Uterus (tissue), 4 donors: Measurements from ENCODE around the gene LETM1. TPM values are rescaled to one million over a fixed set of nuclear protein-coding genes. Genes with fewer than 3 reads are reported as not detected.

Source experiments
- DNase-seq, 2 donors: peaks; one replicate each; pipeline ENCODE4 v3.0.0-alpha.2; 2019 to 2020
- H3K27ac ChIP-seq, 2 donors: fragments of 200-600 bp; sonication (generic); 1 replicate in 1 of 2; 2 replicates in 1 of 2; pipeline ENCODE4 v1.5.1; 2016 to 2018
- H3K27me3 ChIP-seq, 2 donors: fragments of 200-600 bp; sonication (generic); one replicate each; pipeline ENCODE4 v1.5.1; 2018 to 2019; ENCODE audit warnings: control low read depth in 1 of 2
- H3K36me3 ChIP-seq, 2 donors: fragments of 200-600 bp; sonication (generic); one replicate each; pipeline ENCODE4 v1.5.1; 2019; ENCODE audit warnings: control low read depth in 1 of 2
- H3K4me1 ChIP-seq, 2 donors: fragments of 200-600 bp; sonication (generic); one replicate each; pipeline ENCODE4 v1.5.1; 2018 to 2019; ENCODE audit warnings: control low read depth in 1 of 2
- H3K4me3 ChIP-seq, 2 donors: fragments of 200-600 bp; sonication (generic); 1 replicate in 1 of 2; 2 replicates in 1 of 2; pipeline ENCODE4 v1.5.1; 2018 to 2019; ENCODE audit warnings: mild to moderate bottlenecking in 1 of 2
- H3K9me3 ChIP-seq, 2 donors: fragments of 200-600 bp; sonication (generic); one replicate each; pipeline ENCODE4 v1.5.1; 2019; ENCODE audit warnings: control low read depth in 1 of 2
- POLR2A ChIP-seq, 2 donors: fragments of 450-650 bp; IDR thresholded peaks; one replicate each; pipeline ENCODE4 v1.6.1; 2016; ENCODE audit warnings: antibody characterized with exemption in 2 of 2, mild to moderate bottlenecking in 1 of 2, moderate library complexity in 1 of 2
- intact Hi-C: fragments of 100-400 bp; cut with DNase I; formaldehyde crosslinking; loops from one replicate; pipeline ENCODE4 v1.15.1; 2023; ENCODE audit warnings: low total_unique reads
- total RNA-seq, 4 donors: library from RNA; depleted of rRNA in 3 of 4; stranded (reverse); fragments of >200 nt in 3 of 4; gene quantifications; one replicate each; pipeline versions ENCODE4 v1.1.0 to v1.2.4, GENCODE V29; 2014 to 2023
- TF ChIP-seq, protein P1 (sequence below), 4 experiments: fragments of 200-600 bp in 2 of 4; fragments of 450-650 bp in 2 of 4; sonication (generic) in 2 of 4; IDR thresholded peaks; one replicate each; pipeline ENCODE4 v1.5.1; 2016 to 2019; ENCODE audit warnings: antibody characterized with exemption in 4 of 4, mild to moderate bottlenecking in 2 of 4, moderate library complexity in 1 of 4
- donor health status: DM: yes; HTN: yes; CAD: no.

The LETM1 gene
- total RNA-seq, 4 donors from 2014 or later, result 12.4 to 44.3 (median 31.3) TPM

DNA sequence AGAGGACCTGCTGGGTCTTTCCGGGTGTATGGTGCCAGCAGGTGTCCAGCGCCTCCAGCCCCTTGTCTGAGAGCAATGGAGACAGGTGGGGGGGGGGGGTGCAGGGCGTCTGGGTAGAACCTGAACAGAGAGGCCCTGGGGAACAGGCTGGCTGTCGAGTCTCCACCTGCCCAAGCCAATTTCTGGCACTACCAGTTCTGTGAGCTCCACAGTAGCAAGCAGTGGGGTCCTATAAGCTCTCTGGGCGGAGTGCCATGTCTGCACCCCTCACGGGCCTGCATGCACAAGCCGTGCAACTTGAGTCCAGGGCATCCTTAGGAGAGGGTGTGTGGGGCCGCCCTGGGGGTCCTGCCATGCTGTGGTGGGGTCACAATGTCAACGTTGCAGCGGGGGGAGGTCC is 72.9 kb downstream of the LETM1 start:
- no peaks in the 10 kb centered on the region for H3K27me3 ChIP-seq
- no peaks in the 10 kb centered on the region for H3K9me3 ChIP-seq
- no peak overlapping the region for H3K4me3 ChIP-seq
- H3K4me1 ChIP-seq, result no peaks in the 10 kb centered on the region
- TF ChIP-seq POLR2A (IDR thresholded peaks at IDR 0.05), result no peak
- TF ChIP-seq, protein P1, sequence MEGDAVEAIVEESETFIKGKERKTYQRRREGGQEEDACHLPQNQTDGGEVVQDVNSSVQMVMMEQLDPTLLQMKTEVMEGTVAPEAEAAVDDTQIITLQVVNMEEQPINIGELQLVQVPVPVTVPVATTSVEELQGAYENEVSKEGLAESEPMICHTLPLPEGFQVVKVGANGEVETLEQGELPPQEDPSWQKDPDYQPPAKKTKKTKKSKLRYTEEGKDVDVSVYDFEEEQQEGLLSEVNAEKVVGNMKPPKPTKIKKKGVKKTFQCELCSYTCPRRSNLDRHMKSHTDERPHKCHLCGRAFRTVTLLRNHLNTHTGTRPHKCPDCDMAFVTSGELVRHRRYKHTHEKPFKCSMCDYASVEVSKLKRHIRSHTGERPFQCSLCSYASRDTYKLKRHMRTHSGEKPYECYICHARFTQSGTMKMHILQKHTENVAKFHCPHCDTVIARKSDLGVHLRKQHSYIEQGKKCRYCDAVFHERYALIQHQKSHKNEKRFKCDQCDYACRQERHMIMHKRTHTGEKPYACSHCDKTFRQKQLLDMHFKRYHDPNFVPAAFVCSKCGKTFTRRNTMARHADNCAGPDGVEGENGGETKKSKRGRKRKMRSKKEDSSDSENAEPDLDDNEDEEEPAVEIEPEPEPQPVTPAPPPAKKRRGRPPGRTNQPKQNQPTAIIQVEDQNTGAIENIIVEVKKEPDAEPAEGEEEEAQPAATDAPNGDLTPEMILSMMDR (IDR thresholded peaks at IDR 0.05), result no peak
- intact Hi-C loops, result no loop called here
- no peak overlapping the region for H3K27ac ChIP-seq
- no peaks in the 10 kb centered on the region for H3K36me3 ChIP-seq
- DNase-seq, result no peak

DNA sequence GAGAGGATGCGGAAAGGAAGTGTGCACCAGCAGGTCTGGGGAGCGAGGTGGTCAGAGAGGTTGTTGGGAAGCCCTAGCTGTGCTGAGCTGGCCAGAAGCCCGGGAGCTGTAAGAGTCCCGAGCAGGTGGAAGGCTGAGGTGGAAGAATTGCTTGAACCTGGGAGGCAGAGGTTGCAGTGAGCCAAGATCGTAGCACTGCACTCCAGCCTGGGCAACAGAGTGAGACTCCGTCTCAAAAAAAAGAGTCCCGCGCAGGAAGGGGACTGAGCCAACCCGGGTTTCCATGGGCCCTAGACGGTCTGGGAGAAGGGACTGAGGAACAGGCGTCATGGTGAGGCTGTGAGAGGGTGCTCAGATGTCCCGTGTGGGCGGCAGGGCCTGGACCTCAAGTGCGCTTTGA is 75.5 kb downstream of the LETM1 start:
- Histone ChIP-seq H3K4me1 (no peaks in the 10 kb centered on the region), H3K27ac (no peak overlapping the region), H3K9me3 (no peaks in the 10 kb centered on the region), H3K4me3 (no peak overlapping the region), H3K27me3 (no peaks in the 10 kb centered on the region), H3K36me3 (no peaks in the 10 kb centered on the region)
- TF ChIP-seq POLR2A (IDR thresholded peaks at IDR 0.05), result no peak
- TF ChIP-seq, protein P1 (IDR thresholded peaks at IDR 0.05), result no peak
- DNase-seq, result no peak
- intact Hi-C loops, result no loop called here

DNA sequence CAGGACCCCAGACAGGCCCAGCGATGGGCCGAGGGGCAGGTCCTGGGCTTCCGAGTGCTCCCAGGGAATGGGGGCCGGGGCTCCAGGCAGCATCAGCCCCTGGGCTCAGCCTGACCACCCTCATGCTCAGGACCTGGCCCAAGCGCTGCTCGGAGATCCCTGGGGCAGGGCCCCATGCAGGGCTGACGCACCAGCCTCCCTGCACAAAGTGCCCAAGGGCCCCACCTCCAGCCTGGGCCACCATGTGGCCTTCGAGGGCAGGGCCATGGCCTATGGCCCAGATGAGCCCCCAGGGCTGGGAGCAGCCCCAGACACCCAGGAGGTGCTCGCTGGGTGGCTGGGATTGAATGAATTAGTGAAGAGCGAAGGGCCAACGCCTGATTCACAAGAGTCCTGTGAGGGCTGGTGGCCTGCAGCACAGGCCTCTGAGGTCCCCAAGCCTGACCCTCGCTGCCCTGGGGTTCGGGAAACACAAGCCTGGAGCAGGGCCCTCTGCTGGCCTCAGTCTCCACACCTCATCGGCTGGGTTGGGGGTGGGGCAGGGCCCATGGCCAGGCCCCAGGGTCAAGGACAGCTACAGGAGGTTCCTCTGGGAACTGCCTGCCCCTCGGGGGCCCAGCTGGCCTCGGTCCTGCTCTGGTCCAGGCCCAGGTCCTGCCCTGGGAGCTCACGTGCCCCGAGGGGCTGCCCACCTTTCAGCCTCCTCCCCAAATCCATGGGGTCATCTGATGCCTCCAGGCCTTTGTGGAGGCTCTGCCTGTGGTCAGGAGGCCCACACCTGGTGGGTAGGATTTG is 76.2 kb downstream of the LETM1 start:
- intact Hi-C loops, result no loop called here
- H3K4me3 ChIP-seq, result no peak overlapping the region
- H3K4me1 ChIP-seq, result no peaks in the 10 kb centered on the region
- TF ChIP-seq, protein P1 (IDR thresholded peaks at IDR 0.05), result no peak
- TF ChIP-seq POLR2A (IDR thresholded peaks at IDR 0.05), result no peak
- H3K27ac ChIP-seq, result no peak overlapping the region
- no peak for DNase-seq
- H3K27me3 ChIP-seq, result no peaks in the 10 kb centered on the region
- no peaks in the 10 kb centered on the region for H3K9me3 ChIP-seq
- H3K36me3 ChIP-seq, result no peaks in the 10 kb centered on the region

DNA sequence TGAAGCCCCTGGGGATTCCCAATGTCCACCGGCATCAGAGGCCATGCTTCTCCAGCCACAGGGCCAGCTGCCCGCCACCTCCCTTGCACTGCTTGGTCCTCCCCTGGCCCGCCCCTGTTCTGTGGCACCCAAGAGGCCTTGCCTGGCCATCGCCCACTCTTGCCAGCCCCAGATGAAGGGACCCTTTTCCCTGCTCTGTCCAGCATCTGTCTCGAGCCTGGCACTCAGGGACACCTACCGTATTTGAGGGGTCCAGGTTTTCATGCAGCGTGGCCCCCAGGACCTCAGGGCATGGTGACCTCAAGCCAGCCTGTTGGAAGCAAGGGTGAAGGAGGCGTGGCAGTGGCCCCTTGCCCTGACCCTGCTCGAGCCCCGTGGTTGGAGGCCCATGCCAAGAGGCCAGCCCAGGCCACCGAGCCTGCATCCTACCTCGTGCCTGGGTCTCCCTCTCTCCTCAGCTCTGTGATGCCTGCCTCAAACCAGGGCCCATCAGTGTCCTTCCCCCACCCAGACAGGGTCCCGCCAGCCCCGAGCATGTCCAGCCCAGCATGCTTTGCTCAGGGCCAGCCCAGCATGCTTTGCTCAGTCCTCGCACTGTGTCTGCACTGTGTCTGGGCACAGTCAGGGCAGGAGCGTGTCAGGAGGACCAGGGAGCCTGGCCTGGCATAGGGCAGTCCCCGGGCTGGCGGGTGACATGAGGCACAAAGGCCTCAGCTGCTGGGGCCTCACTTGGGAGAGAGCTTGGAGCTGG is 77.1 kb downstream of the LETM1 start:
- intact Hi-C loops, result no loop called here
- Histone ChIP-seq H3K9me3 (no peaks in the 10 kb centered on the region), H3K27ac (no peak overlapping the region), H3K36me3 (no peaks in the 10 kb centered on the region), H3K4me1 (no peaks in the 10 kb centered on the region), H3K4me3 (no peak overlapping the region), H3K27me3 (no peaks in the 10 kb centered on the region)
- no peak for TF ChIP-seq POLR2A (IDR thresholded peaks at IDR 0.05)
- TF ChIP-seq, protein P1 (IDR thresholded peaks at IDR 0.05), result no peak
- DNase-seq, result no peak
